Epithelial cell of proximal tubule (primary cell): ENCODE results near the gene FCER1G. TPM values are rescaled to one million over a fixed set of nuclear protein-coding genes. Genes with fewer than 3 reads are reported as not detected.
A peak's percentile ranks its signal among the peaks of the same experiment; 100 is the strongest.

Source experiments
- DNase-seq: peaks from one replicate; pipeline ENCODE4 v3.0.0-alpha.2; 2011; ENCODE audit warnings: low read depth
- H3K4me3 ChIP-seq: 2 replicates; pipeline ENCODE4 v1.5.1; 2011; ENCODE audit warnings: low read depth, mild to moderate bottlenecking, low read length
- total RNA-seq: library from RNA; depleted of rRNA; stranded (reverse); fragments of >200 nt; gene quantifications from 2 replicates; pipeline ENCODE4 v1.2.3, GENCODE V29; 2015
- TF ChIP-seq, protein P1 (sequence below): conservative IDR thresholded peaks from 2 replicates; pipeline ENCODE4 v1.5.1; 2012; ENCODE audit warnings: low read depth, mild to moderate bottlenecking, low read length

Gene FCER1G
- total RNA-seq, 1 donor from 2014 or later, result not detected

GRCh38 chr1:161198194-161198896 lies 16.8 kb upstream of the FCER1G start:
- DNase-seq, result no peak
- no peak overlapping the region for H3K4me3 ChIP-seq
- TF ChIP-seq, protein P1, sequence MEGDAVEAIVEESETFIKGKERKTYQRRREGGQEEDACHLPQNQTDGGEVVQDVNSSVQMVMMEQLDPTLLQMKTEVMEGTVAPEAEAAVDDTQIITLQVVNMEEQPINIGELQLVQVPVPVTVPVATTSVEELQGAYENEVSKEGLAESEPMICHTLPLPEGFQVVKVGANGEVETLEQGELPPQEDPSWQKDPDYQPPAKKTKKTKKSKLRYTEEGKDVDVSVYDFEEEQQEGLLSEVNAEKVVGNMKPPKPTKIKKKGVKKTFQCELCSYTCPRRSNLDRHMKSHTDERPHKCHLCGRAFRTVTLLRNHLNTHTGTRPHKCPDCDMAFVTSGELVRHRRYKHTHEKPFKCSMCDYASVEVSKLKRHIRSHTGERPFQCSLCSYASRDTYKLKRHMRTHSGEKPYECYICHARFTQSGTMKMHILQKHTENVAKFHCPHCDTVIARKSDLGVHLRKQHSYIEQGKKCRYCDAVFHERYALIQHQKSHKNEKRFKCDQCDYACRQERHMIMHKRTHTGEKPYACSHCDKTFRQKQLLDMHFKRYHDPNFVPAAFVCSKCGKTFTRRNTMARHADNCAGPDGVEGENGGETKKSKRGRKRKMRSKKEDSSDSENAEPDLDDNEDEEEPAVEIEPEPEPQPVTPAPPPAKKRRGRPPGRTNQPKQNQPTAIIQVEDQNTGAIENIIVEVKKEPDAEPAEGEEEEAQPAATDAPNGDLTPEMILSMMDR, result no peak

DNA sequence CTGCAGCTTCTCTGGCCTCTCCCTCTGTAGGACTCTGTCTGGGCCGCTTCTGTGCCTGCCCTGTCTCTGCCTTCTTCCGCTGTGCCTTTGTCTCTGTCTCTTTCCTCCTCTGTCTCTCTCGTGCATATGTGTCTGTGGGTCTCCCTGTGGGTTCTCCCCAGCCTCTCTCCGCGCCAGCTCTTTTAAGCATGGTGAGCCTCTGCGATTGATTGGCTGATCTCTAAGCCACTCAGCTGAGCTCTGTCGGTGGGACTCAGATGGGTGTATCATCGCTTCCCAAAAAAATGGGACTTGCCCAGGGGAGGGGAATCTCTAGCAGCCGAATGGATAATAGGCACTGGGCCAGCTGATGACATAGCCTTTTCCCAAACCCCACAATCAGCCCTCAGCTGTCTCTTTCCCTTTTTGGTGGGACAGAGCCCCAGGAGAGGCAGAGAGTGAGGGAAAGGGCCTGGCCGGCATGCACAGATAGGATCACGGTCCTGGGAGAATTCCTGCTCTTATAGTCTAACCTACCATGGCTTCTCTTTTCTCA lies 16.1 kb upstream of the FCER1G start, which contains the start of gene ADAMTS4:
Gene ADAMTS4 (minus strand): TSS at position 158 of the 535 bp plus-strand sequence. CDS start 427 bp downstream, outside the sequence.
- TF ChIP-seq, protein P1, result no peak
- no peak within 1 kb of the TSS for H3K4me3 ChIP-seq
- DNase-seq, result no peak

GRCh38 chr1:161199506-161200139 lies 15.5 kb upstream of the FCER1G start:
- no peak overlapping the region for H3K4me3 ChIP-seq
- TF ChIP-seq, protein P1, result no peak
- DNase-seq, result no peak

- H3K4me3 ChIP-seq, result no peak overlapping the region
- no peak for DNase-seq
- TF ChIP-seq, protein P1, result no peak
Measured at GRCh38 chr1:161200421-161200991, 14.6 kb upstream of the FCER1G start.

DNA sequence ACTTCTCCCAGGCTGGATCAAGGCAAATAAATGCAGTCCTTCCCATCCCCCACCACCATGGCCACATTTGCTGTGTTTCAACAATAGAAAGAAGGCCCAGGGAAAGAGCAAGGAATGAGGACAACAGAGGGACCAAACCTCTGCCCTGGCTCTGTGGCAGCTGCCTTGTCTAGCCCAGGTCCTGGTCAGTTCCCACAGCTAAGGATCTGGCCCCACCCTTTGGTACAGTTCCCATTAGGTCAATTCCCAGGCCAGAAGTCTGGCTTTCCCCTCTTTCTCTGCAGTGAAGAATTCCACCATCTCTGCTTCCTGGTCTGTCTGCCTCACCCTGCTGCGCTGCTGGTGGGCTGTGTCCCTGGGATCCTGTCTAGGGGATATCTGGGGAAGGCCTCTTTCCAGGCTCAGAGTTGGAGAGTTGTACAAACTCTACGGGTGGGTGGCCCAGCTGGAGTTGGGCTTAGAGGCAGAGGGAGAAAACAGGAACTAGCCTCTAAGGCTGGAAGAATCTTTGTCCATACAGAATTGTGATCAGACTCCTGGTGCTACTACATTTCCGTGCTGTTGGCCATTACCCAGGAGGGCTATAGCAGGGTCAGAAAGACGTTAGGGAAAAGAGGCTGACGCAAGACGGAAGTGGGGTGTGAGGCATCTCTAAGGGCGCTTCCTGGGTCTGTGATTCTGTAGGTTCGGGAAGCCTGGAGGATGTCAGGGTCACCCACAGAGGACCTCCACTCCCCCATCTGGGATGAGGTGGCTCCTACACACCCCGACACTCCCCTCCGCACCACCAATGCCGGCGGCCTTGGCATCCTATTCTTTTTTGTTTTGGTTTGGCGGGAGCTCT lies 13.9 kb upstream of the FCER1G start:
- DNase-seq, result no peak
- H3K4me3 ChIP-seq, result peak overlapping the region; percentile 88
- TF ChIP-seq, protein P1, result no peak
